Stimulated activated CD4-positive, alpha-beta T cell treated with anti-CD3 and anti-CD28 coated beads, Interleukin-4, amount 100 ng/mL, for 48 hours (primary cell): ENCODE measurements around the gene LAMA3.
"Not testable (repeated sequence)": the region's sequence is repeated elsewhere in the genome, so short reads cannot be mapped to it uniquely, and the experiment has no call there.

ENCODE experiments used
- DNase-seq, 2 donors: peaks; one replicate each; pipeline ENCODE4 v3.0.0-alpha.2; 2020; ENCODE audit warnings: low read depth in 2 of 2

LAMA3 gene

DNA sequence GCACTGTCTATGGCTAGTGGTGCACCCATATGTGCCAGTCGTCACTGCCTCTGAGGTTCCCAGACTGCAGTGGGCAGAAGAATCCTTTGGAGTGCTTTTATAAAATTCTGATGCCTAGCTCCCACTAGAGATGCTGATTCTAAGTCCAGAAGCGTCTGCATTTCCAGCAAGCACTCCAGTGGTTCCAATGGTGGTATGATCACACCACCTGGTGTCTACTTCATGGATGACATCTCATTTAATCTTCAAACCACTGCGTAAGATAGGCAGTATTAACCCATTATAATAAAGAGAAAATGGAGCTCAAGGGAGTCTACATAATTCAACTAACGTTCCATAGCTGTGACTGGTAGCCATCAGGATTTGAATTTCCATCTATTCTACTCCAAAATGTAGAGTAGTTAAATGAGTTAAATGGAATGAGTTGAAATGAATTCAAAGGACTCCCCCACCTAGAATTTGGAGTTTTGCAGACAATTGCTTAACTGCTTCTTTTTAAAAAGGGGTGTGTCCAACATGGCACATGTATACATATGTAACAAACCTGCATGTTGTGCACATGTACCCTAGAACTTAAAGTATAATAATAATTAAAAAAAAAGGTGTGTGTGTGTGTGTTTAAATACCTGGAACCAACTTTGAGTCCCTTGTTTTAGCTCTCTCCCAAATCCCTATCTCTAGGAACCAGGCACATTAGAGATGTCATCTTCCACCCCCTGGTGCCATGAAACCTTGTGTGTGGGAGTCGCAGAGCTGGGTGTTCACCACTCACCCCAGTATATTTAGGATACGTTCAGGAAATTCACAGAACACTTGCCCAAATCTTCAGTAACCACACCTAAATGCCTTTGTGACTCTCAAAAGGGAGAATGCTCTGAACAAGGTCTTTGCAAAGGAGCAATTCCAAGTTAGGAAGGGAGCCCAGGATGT, 14.1 kb downstream of the LAMA3 start:
- no peak for DNase-seq

DNA sequence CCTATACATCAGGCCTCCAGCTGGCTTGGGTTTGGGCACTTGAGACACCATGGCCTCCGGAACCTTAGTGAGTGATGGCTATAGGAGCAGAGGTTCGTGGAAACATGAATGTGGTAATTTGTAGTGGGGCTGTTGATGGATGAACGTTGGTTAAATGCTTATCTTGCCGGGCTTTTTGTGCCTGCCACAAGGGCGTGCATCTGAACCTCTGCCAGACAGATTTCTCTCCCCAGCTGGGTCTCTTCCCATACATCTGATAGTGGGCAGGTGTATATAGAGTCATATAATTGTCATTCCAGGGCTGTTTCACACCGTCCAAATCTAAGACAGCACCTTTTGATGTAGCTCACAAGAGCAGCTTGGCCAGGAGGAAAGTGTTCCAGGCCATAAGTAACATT, 14.7 kb downstream of the LAMA3 start:
- DNase-seq = no peak

DNA sequence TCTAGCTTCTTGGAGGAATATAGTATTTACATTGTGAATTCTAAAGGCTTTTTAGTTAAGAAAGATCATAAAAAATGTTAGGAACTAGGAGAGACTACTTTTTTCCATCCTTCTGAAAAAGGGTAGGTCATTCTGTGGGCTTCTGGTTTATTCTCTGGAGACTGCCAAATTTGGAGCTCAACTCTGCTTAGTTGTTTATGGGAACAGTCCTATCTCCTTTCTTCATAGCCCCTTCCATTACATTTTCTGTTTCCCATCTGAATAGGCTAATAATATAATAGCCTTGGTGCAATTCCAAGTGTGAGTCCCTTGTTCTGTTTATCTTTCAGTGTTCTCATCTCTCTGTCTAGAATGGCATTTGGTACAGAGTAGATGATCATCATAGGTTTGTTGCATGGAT, 15.6 kb downstream of the LAMA3 start:
- no peak for DNase-seq

DNA sequence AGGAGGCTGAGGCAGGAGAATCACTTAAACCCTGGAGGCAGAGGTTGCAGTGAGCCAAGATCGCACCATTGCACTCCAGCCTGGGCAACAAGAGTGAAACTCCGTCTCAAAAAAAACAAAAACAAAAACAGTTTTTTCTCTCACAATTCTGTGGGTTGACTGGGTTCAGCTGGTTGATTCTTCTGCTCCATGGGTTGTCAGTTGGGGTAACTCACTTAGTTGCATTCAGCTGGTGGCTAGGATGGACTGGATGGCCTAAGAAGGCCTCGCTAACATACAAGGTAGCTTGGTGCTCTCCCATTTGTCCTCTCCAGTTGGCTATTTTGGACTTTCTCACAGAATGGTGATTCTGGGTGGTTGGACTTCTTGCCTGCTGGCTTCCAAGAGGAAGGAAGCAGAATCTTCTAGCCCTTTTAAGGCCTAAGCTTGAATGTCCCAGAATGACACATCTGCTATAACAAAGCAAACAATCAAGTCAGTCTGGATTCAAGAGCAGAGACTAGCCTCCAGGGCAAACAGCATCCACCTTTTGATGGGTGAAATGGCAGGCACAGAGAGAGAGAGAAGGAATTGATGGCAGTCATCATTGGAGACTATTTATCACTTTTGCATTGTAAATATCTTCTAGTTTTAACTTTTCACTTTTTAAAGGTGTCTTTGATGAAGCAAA, 17.9 kb downstream of the LAMA3 start:
- no peak for DNase-seq

DNA sequence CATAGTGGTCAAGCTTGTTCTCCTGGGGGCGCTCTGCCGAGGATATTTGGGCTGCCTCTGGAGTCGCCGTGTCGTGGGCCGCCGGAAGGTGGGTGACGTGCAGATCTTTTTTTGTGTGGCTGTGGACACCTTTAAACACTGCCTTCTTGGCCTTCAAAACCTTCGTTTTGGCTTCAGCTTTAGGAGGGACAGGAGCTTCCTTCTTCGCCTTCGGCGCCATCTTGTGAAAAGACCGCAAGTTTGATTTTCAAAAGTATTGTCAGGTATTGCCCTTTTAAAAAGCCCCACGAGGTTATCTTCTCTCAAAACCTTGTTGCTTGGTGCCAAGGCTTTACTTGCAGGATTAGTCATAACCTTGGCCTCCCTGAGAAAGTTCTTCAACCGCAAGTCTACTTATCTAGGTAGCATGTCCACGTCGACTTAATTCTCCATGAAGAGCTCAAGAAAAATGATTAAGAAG, 20.8 kb downstream of the LAMA3 start:
- DNase-seq = no peak

DNA sequence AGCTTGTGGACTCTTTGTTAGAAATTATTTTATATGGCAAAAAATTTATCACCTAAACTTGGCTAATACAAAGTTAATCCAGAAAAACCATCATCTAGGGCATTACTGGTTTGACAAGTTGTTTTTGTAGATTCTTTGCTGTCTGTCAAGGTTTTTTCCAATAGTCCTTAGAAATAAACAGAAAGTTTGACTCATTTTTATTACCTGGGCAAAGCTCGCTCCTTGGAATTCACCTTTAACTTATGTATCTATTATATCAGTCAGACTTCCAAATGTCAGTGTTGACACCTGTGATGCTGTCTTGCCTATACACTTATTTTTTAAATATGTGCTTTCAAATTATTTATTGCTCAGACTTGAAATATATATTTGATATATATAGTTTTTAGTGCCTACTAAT, 21.7 kb downstream of the LAMA3 start:
- DNase-seq = no peak

DNA sequence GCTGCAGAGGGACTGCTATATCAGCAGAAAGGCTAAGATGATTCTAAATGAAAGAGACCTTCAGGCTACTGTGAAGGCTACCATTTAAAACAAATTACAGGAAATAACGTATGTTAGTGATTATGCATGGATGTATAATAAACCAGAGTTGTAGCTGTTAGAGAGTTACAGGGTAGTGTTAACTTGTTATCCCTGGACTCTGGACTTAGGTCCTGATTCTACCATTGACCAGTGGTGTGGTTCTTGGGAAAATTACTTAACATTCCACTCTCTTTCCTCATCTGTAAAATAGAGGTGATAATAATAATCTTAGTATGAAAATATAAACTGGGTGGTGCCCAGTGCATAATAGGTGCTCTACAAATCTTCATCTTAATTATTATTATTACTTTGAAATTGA, 22.2 kb downstream of the LAMA3 start:
- no peak for DNase-seq

DNA sequence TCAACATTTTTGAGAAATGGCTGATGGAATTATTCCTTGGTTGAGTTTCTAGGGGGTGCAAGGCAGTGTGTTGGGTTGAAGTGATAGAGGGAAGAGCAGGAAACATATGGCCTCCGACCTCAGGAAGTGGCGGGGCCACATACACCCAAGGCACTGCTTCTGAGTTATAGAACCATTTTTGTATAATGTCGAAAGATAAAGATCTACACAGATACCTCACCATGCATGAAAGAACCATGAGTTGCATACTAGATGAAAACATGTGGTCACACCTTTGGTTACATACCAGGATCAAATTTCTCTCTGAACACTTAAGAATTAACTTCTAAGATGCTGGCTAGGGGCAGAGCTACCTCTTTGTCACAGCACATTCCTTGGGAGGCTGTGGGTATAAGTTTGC, 23.2 kb downstream of the LAMA3 start:
- no peak for DNase-seq

DNA sequence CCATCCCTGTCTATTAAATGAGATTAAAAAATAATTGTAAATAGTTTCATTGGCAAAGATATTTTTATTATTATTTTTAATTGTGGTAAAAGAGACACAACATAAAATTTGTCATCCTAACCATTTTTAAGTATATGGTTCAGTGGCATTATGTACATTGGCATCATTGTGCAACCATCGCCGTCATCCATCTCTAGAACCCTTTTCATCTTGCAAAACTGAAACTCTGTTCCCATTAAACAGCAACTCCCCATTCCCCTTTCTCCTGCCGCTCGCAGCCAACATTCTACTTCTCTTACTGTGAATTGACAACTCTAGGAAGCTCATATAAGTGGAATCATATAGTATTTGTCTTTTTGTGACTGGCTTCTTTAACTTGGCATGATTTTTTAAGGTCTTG, 25.3 kb downstream of the LAMA3 start:
- no peak for DNase-seq

DNA sequence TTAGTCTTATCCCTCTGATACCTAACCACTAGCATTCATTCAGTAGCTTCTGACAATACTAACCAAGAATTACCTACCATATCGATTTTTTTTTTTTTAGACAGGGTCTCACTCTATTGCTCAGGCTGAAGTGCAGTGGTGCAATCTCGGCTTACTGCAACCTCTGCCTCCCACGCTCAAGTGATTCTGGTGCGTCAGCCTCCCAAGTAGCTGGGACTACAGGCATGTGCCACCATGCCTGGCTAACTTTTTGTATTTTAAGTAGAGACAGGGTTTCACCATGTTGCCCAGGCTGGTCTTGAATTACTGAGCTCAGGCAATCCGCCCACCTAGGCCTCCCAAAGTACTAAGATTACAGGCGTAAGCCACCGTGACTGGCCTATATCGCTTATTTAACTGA, 26.8 kb downstream of the LAMA3 start:
- DNase-seq = not testable (repeated sequence)

DNA sequence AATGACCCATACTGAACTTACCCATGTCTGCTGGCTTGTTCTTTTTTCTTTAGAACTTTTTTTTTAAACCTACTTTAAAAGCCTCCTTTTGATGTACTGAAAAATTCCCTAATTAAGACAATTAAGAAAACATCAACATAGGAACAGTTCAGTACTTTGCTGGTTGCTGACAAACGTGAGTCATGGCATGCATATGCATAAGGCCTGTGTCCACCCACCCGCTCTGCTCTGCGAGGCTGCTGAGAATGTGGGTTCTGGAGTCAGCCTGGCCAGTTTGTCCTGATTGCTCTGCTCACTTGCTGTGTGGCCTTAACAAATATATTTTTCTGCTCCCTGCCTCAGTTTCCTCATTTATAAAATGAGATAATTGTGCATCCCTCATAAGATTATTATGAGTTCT, 27.3 kb downstream of the LAMA3 start:
- no peak for DNase-seq

DNA sequence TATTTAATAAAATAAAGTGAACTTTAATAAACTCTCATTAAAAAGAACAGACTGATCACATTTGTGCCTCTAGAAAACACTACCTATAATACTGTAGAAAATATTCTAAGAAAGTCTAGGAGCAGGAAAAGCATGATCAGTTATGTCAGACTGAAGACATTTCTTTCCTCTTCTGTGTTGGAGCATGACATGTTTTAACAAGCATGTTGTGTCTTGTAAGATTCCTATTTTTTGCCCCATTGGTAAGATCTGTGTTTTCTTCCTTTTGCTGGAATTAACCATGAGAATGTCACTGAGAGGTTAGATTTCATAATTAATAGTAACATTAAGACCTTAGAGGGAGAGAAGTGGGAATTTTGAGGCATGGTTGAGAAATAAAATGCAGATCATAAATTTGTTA, 27.7 kb downstream of the LAMA3 start:
- DNase-seq = no peak

DNA sequence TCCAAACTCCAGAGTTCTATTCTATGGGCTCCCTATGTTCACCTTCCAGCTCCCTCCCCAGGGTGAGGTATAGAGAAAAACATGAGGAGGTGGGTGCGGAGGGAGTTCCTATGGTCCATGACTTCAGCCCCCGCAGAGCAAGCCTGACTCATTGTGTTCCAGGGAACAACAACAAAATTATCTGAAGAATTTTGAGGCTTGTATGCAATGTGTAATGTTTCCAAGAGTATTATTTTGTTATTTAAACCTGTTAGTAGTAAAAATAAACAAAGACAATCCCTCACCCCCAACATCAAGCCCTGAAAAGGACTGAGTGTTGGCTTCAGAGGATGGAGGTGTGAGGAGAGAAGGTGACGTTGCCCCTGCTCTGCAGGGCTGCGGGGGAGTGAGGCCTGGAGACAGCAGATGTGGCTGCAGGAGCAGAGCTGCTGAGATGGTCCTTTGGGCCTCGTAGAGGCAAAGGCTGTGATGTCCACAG, 29.0 kb downstream of the LAMA3 start:
- DNase-seq = no peak

DNA sequence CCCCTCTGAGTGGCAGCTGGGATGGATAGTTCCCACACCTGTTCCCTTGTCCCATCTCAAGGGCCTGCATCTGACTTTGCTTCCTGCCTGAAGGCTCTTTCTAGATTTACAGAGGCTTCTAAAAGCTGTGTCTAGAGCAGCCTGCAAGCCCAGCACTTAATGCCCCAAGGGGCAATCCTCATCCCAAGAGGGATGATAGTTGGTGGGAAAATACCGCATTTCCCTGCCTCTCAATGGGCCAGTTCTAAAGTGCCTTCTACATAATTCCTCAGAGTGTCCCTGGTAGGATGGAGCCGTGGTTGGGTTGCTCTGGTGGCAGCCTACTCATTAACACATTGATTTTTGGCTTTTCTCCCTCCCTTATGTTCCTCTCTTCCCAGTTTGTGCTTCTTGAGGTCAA, 29.5 kb downstream of the LAMA3 start:
- DNase-seq = no peak

DNA sequence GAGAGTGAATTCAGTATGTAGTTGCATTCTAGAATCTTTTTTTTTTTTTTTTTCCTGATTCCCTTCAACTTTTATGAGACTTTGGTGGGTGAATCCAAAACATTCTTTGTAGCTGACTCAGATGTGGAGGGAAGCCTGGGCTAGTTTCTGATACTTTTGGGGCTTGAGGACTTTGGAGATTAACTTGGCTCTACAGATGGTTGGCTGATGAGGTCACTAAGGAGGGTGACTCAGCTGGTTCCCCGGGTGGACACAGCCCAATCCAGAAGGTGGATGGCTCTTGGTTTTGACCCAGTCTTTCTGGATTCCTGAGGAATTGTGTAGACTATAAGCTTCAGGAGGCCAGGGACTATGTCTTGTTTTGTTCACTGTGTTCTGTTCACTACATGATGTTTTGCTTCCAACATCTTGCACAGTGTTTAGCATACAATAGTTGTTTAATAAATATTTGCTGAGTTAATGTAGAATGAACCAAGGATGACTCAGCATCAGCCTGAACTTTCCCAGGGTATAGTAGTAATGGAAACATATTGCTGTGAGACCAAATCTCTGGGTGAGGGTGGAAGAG, 30.5 kb downstream of the LAMA3 start:
- DNase-seq = no peak

DNA sequence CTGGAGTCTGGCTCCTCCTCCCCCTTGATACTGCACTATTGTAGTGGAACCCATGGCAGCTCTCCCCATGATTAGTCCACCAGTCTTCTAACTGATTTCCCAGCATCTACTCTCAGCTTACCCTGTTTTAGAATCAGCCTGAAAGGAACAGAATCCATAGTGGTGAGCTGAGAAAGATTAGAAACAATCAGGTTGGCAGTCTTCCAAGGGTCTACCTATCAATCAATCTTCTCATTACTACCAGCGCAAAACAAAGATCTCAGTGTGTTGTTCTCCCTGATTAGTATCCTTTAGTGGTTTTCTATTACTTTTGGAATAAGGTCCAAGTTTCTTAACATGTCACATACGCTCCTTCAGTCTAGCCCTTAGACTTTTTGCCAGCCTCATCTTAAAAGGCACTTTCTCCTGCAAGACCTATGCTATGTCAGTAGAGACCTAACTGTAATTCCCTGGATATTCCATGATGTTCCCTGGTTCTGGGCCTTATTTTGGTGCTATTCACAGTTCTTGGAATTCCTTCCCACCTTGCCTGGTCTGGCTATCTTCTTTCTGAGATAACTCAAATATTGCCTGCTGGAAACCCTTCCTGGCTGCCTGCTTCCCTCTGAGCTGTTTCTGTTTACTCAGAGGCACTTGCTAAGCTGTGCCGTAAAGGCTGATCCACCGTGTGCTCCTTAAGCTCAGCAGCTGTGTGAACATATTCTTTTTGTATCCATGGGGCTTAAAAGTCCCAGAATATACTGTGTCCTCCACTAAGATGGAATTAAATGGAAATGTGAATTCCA, 32.6 kb downstream of the LAMA3 start:
- no peak for DNase-seq

DNA sequence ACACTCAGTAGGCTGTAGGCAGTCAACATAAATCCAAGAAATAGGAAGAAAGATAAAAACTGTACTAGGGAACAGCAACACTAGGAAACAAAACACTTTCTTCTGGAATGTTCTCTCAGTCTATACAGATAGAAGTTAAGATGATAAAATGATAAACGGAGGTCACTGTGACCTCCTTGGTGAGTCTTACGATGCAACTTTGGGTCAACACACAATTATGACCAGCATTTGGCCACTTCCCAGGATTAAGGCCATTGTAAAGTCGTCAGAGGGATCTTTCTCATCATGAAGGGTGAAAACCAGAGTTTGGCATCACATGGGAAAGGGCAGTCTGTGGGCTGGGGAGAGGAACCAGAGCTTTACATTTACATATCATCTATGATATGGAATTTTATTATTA, 33.4 kb downstream of the LAMA3 start:
- DNase-seq = no peak

DNA sequence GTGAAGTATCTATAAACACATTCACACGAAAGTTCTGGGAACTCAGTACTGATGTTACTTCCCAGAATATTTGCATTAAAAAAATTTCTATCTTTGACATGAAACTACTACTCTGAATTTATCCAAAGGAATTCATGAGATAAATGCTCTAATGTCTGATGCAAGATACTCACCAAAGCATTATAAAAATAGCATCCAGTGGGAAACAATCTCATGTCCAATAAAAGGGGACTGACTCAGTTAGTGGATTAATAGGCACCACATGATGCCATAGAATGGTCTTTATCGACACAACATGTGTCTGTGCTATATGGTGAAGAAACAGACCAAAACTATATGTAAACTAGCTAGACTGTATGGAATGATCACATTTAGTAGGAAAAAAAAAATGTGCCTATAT, 33.9 kb downstream of the LAMA3 start:
- DNase-seq = no peak

DNA sequence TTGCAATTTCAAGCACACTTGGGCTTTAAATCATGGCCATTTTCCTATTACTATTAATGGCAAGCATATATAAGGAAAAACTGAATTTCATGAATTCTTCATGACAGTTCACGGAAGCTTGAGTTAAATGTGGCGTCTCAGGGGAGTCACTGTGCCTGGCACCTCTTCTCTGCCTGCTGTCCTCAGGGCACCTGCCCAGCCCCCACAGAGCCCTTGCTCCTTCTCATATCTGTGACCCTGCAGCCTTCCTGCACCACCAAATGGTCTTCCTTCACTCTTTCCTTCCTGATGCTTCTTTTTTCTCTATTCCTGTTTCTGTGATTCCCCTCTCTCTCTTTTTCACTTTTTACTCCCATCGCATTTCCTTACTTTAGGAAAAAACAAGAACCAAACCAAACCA, 35.4 kb downstream of the LAMA3 start:
- no peak for DNase-seq

DNA sequence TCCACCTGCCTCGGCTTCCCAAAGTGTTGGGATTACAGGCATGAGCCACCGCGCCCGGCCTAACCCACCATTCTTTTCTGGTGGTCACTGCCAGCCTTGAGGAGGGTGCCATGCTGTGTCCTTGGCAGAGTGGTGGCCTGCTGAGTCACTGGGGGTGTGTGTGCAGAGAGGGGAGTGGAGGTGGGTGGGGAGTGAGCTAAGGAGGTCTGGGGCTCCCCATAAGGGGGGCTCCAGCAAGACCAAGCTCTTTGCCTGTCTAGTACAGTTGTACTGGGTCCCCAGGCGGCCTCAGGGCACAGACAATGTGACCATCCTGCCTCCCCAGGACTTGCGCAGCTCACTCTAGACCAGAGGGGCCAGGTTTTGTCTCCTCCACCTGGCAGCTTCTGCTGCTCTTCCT, 36.1 kb downstream of the LAMA3 start:
- DNase-seq = no peak

DNA sequence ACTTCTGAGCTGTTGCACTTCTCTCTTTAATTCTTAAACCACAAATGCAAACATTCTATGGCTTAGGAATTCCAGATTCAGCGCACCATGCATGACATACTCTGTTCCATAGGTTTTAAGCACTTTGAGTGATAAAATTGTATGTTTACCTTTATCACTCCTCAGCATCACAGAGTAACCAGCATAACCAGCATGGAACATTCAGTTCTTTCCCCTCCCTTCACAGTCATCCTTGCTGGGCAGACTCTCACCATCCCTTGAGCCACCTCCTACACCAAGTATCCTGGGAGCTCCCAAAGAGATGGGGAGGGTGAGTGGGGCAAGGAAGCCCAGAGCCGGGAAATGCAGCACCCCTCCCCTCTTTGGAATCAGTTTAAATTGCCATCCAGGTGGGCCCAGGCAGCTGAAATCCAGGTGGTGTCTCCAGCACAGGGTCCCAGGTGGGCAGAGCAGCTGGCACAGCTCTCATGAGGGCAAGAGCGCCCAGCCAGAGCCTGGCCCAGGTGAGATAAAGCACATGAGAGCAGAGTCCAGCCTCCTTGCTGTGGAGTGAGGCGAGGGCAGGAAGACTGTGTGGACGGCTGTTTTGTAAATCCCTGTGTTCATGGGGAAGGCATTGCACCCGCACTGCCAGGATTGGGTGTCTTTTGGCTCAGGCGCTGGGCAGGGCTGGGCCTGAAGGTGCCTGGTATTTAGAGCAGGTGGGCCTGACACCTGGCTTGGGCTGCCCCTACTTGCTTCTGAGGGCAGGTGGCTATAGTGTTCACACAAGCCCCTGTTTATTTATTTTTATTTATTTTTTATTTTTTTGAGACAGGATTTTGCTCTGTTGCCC, 36.8 kb downstream of the LAMA3 start:
- DNase-seq = no peak
